Parathyroid adenoma (tissue), 2 donors: ENCODE measurements around the gene FAM25C.
"Not testable (repeated sequence)": the region's sequence is repeated elsewhere in the genome, so short reads cannot be mapped to it uniquely, and the experiment has no call there.

Experiments
- H2AFZ ChIP-seq: fragments of 300-600 bp; sonication (generic); one replicate; pipeline ENCODE4 v1.7.0; 2017; ENCODE audit warnings: antibody characterized with exemption, mild to moderate bottlenecking
- H3K27ac ChIP-seq: fragments of 300-600 bp; sonication (generic); one replicate; pipeline ENCODE4 v1.7.0; 2017
- H3K27me3 ChIP-seq: fragments of 300-600 bp; sonication (generic); one replicate; pipeline ENCODE4 v1.7.0; 2017; ENCODE audit warnings: low read length; ENCODE audit not compliant: control insufficient read depth, insufficient read depth
- H3K36me3 ChIP-seq: fragments of 300-600 bp; sonication (generic); one replicate; pipeline ENCODE4 v1.7.0; 2017; ENCODE audit warnings: low read length; ENCODE audit not compliant: control insufficient read depth, insufficient read depth
- H3K4me1 ChIP-seq: fragments of 300-600 bp; sonication (generic); one replicate; pipeline ENCODE4 v1.7.0; 2017; ENCODE audit warnings: control low read depth
- H3K4me2 ChIP-seq: fragments of 300-600 bp; sonication (generic); one replicate; pipeline ENCODE4 v1.7.0; 2017; ENCODE audit warnings: low read length
- H3K4me3 ChIP-seq: fragments of 300-600 bp; sonication (generic); one replicate; pipeline ENCODE4 v1.7.0; 2017; ENCODE audit warnings: low read depth, low read length
- H3K79me2 ChIP-seq: fragments of 300-600 bp; sonication (generic); one replicate; pipeline ENCODE4 v1.7.0; 2017; ENCODE audit warnings: control low read depth
- H3K9ac ChIP-seq: fragments of 300-600 bp; sonication (generic); one replicate; pipeline ENCODE4 v1.7.0; 2017; ENCODE audit warnings: mild to moderate bottlenecking
- H3K9me3 ChIP-seq: fragments of 300-600 bp; sonication (generic); one replicate; pipeline ENCODE4 v1.7.0; 2017; ENCODE audit warnings: low read length; ENCODE audit not compliant: control insufficient read depth
- donor health status: primary hyperparathyroidism.

FAM25C gene

DNA sequence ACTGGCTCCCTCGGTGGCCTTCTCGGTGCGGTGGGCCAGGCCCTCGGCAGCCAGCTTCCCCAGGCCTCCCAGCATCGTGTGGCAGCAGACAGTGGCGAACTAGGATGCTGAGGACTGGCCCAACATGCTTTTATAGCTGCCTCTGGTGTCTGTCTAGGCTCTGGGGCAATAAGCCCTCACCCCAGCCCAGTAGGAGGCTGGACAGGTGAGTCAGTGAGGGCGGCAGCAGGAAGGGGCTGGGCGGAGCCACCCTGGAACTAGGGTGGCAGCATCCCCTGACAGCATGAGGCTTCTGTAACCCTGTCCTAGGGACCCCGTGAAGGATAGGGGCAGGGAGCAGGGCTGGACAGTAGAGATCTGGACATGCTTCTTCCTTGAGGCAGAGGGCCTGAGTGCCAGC is at the start of gene FAM25C:
Gene FAM25C (minus strand): TSS at position 101 of the 400 bp plus-strand sequence. CDS start 26 bp downstream, at position 75.
- not testable (repeated sequence) for H3K36me3 ChIP-seq, H3K9ac ChIP-seq, H3K4me2 ChIP-seq, H3K79me2 ChIP-seq, H3K27me3 ChIP-seq, H3K27ac ChIP-seq, H3K4me3 ChIP-seq, H2AFZ ChIP-seq, H3K4me1 ChIP-seq, H3K9me3 ChIP-seq

DNA sequence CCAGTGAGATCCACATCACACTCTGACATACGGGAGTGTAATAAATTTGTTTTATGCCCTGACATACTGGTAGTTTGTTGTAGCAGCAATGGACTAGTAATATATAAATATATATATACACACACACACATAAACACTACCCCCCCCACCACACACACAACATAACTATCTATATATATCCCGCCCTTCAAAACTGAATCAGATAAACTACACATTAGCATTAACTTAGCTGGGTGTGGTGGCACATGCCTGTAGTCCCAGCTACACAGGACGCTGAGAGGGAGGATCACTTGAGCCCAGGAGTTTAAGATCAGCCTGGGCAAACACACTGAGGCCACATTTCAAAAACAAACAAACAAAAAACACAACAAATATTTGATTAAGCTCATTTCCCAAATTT is 45.0 kb upstream of the FAM25C start:
- not testable (repeated sequence) for H3K9ac ChIP-seq, H3K4me3 ChIP-seq

DNA sequence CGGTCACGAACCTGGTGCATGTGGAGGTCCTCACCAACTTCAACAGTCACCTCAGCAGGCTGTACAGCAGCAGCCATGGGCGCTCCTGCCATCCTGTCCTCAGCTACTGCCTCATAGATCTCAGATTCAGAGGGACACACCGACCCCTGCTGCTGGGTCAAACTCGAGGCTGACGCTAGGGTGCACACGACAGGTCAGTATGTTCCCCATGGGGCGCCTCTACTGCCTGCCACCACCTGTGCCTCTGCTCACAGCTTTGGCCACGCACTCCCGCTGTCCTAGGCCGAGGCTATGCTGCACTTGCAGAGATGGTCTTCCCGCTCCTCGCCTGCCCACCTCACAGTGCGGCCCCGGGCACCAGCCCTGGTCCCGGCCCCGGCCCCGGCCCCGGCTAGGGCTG is 31.8 kb upstream of the FAM25C start:
- not testable (repeated sequence) for H3K9ac ChIP-seq, H3K4me2 ChIP-seq

More for the DNA sequence above, 45.0 kb upstream of the FAM25C start:
- not testable (repeated sequence) for H2AFZ ChIP-seq, H3K27me3 ChIP-seq, H3K79me2 ChIP-seq, H3K36me3 ChIP-seq, H3K4me2 ChIP-seq, H3K4me1 ChIP-seq, H3K27ac ChIP-seq, H3K9me3 ChIP-seq

GRCh38 chr10:48002306-48002705 is 2.7 kb upstream of the FAM25C start:
- H3K4me3 ChIP-seq, H3K4me2 ChIP-seq, H3K79me2 ChIP-seq, H3K36me3 ChIP-seq, H3K9me3 ChIP-seq, H2AFZ ChIP-seq, H3K27ac ChIP-seq, H3K27me3 ChIP-seq, H3K9ac ChIP-seq, H3K4me1 ChIP-seq: not testable (repeated sequence)

More for the DNA sequence above, 31.8 kb upstream of the FAM25C start:
- not testable (repeated sequence) for H3K36me3 ChIP-seq, H3K4me1 ChIP-seq, H3K27ac ChIP-seq, H3K27me3 ChIP-seq, H3K79me2 ChIP-seq, H3K9me3 ChIP-seq, H3K4me3 ChIP-seq, H2AFZ ChIP-seq

DNA sequence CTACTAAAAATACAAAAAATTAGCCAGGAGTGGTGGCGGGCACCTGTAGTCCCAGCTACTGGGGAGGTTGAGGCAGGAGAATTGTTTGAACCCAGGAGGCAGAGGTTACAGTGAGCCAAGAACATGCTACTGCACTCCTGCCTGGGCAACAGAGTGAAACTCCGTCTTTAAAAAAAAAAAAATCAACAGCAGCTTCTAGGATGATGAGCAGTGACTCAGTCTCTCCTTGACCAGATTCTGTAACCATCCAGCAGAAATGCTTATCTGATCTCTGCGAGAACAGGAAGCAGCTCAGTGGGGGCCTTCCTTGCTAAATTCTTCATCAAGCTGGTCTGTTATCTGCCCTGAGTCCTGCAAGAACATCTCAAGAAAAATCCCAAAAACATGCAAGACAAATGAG is 5.5 kb downstream of the FAM25C start:
- not testable (repeated sequence) for H3K4me1 ChIP-seq, H3K9me3 ChIP-seq, H3K27me3 ChIP-seq, H3K27ac ChIP-seq, H3K9ac ChIP-seq, H2AFZ ChIP-seq, H3K4me3 ChIP-seq, H3K79me2 ChIP-seq, H3K36me3 ChIP-seq, H3K4me2 ChIP-seq

GRCh38 chr10:47992560-47992959 is 7.0 kb downstream of the FAM25C start:
- H3K9me3 ChIP-seq, H3K4me3 ChIP-seq, H3K4me1 ChIP-seq, H3K27ac ChIP-seq, H3K36me3 ChIP-seq, H3K9ac ChIP-seq, H3K27me3 ChIP-seq, H2AFZ ChIP-seq, H3K79me2 ChIP-seq, H3K4me2 ChIP-seq: not testable (repeated sequence)

- H3K27ac ChIP-seq, H3K79me2 ChIP-seq, H3K9ac ChIP-seq, H3K27me3 ChIP-seq, H2AFZ ChIP-seq, H3K4me2 ChIP-seq, H3K9me3 ChIP-seq, H3K4me3 ChIP-seq, H3K4me1 ChIP-seq, H3K36me3 ChIP-seq: not testable (repeated sequence)
These were observed 7.9 kb downstream of the FAM25C start for GRCh38 chr10:47991706-47992105.

GRCh38 chr10:47990097-47990496 is 9.5 kb downstream of the FAM25C start:
- H3K4me3 ChIP-seq, H3K4me1 ChIP-seq, H3K79me2 ChIP-seq, H3K27me3 ChIP-seq, H3K9me3 ChIP-seq, H3K4me2 ChIP-seq, H2AFZ ChIP-seq, H3K27ac ChIP-seq, H3K36me3 ChIP-seq, H3K9ac ChIP-seq: not testable (repeated sequence)

DNA sequence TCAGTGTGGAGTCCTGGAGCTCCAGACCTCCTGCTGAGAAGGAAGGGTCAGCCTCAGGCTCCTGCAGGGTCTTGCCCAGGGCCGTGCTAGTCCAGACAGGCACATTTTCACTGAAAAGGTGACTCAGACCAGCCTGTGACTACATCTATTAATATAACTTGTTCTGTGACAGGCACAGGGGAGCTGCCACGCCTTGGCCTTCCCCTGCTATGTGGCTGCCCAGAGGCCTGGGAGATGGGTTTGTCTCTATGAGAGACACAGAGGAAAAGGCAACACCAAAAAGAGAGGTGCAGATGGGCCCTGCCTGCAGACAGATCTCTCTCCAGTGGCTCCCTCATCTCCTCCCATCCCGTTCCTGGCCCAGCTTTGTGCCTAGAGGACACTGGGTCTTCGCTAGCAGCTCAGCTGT is 10.0 kb downstream of the FAM25C start:
- not testable (repeated sequence) for H2AFZ ChIP-seq, H3K9me3 ChIP-seq, H3K4me1 ChIP-seq, H3K27ac ChIP-seq, H3K9ac ChIP-seq, H3K79me2 ChIP-seq, H3K36me3 ChIP-seq, H3K4me2 ChIP-seq, H3K4me3 ChIP-seq, H3K27me3 ChIP-seq

GRCh38 chr10:47988718-47989541 is 10.7 kb downstream of the FAM25C start:
- H3K36me3 ChIP-seq, H3K9me3 ChIP-seq, H3K4me3 ChIP-seq, H3K4me1 ChIP-seq, H3K27me3 ChIP-seq, H3K9ac ChIP-seq, H2AFZ ChIP-seq, H3K4me2 ChIP-seq, H3K27ac ChIP-seq, H3K79me2 ChIP-seq: not testable (repeated sequence)

DNA sequence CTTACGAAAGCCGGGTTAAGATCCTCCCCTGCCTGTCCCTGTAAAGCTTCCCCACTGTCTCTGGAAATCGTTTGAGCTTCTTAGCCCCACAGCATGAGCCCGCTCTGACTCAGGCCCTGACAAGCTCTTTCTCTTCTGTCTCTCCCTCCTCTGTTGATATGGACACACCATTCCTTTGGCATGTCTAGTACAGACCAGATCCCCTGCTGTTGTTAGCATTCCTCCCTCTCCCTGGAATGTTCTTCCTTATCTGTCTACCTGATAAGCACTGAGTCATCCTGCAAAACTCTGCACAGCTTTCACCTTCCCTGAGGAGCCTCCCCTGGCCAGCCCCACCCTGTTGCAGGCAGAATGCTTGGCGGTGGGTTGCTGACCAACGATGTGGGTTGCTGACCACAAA is 11.6 kb downstream of the FAM25C start:
- not testable (repeated sequence) for H2AFZ ChIP-seq, H3K4me2 ChIP-seq, H3K9ac ChIP-seq, H3K9me3 ChIP-seq, H3K79me2 ChIP-seq, H3K27ac ChIP-seq, H3K36me3 ChIP-seq, H3K4me1 ChIP-seq, H3K4me3 ChIP-seq, H3K27me3 ChIP-seq
